Gastrocnemius medialis (tissue), 4 donors: ENCODE measurements around the gene SLC9A1. TPM values are rescaled to one million over a fixed set of nuclear protein-coding genes. Genes with fewer than 3 reads are reported as not detected.

ENCODE experiments used
- ATAC-seq, 2 donors: fragments of 150-250 bp; one replicate each; pipeline ENCODE4 v1.9.1; 2016
- DNase-seq, 2 donors: peaks; one replicate each; pipeline ENCODE4 v3.0.0-alpha.2; 2019
- H3K27ac ChIP-seq, 4 donors: fragments of 200-600 bp; sonication (generic); 1 replicate in 1 of 4; 2 replicates in 3 of 4; pipeline ENCODE4 v1.5.1; 2016 to 2018; ENCODE audit warnings: mild to moderate bottlenecking in 2 of 4, moderate library complexity in 1 of 4
- H3K27me3 ChIP-seq, 3 donors: fragments of 200-600 bp; sonication (generic) in 2 of 3; 1 replicate in 1 of 3; 2 replicates in 2 of 3; pipeline versions ENCODE4 v1.5.1 to v1.6.0; 2016 to 2019; ENCODE audit warnings: mild to moderate bottlenecking in 1 of 3, moderate library complexity in 1 of 3
- H3K36me3 ChIP-seq, 2 donors: fragments of 200-600 bp; sonication (generic) in 1 of 2; one replicate each; pipeline ENCODE4 v1.5.1; 2017 to 2018
- H3K4me1 ChIP-seq, 2 donors: fragments of 200-600 bp; sonication (generic) in 1 of 2; one replicate each; pipeline ENCODE4 v1.5.1; 2016 to 2017; ENCODE audit warnings: mild to moderate bottlenecking in 2 of 2
- H3K4me3 ChIP-seq, 4 donors: fragments of 200-600 bp; sonication (generic) in 3 of 4; 1 replicate in 1 of 4; 2 replicates in 3 of 4; pipeline ENCODE4 v1.5.1; 2016 to 2019; ENCODE audit warnings: mild to moderate bottlenecking in 2 of 4
- H3K9me3 ChIP-seq, 3 donors: fragments of 200-600 bp; sonication (generic) in 2 of 3; 1 replicate in 1 of 3; 2 replicates in 2 of 3; pipeline ENCODE4 v1.5.1; 2016 to 2019
- CTCF ChIP-seq, 5 experiments: fragments of 450-650 bp in 3 of 5; fragments of 200-600 bp in 2 of 5; sonication (generic) in 2 of 5; IDR thresholded peaks in 4 of 5; conservative IDR thresholded peaks in 1 of 5; 1 replicate in 4 of 5; 2 replicates in 1 of 5; pipeline ENCODE4 v1.5.1; 2016 to 2019; ENCODE audit warnings: antibody characterized with exemption in 5 of 5, mild to moderate bottlenecking in 3 of 5, moderate library complexity in 3 of 5
- POLR2A ChIP-seq, 2 donors: fragments of 450-650 bp; IDR thresholded peaks; one replicate each; pipeline ENCODE4 v1.6.1; 2017; ENCODE audit warnings: antibody characterized with exemption in 2 of 2, mild to moderate bottlenecking in 2 of 2, moderate library complexity in 2 of 2
- in situ Hi-C, 4 donors: fragments of 200-750 bp; cut with MboI; loops; one replicate each; pipeline versions ENCODE4 v1.15.0 to v1.8.0; 2017; ENCODE audit warnings: low sequenced_read_pairs in 4 of 4
- intact Hi-C: fragments of 100-400 bp; cut with DNase I; formaldehyde crosslinking; loops from one replicate; pipeline ENCODE4 v1.15.1; 2023; ENCODE audit warnings: low total_unique reads
- total RNA-seq, 4 donors: library from RNA; depleted of rRNA; stranded (reverse); fragments of >200 nt; gene quantifications; one replicate each; pipeline versions ENCODE4 v1.1.0 to v1.2.3, GENCODE V29; 2016

SLC9A1 gene
- total RNA-seq, 4 donors from 2014 or later = 2.5 to 4.3 (median 3.7) TPM

GRCh38 chr1:27113861-27114260 lies 41.1 kb downstream of the SLC9A1 start:
- Histone ChIP-seq H3K27me3 (no peaks in the 10 kb centered on the region), H3K4me1 (peaks cover 41 to 54% of the 10 kb centered on the region in 2 donors), H3K36me3 (no peaks in the 10 kb centered on the region), H3K9me3 (no peaks in the 10 kb centered on the region), H3K4me3 (no peak overlapping the region), H3K27ac (no peak overlapping the region)
- TF ChIP-seq CTCF (IDR thresholded peaks at IDR 0.05 in 4 of 5, conservative IDR thresholded peaks at IDR 0.05 in 1 of 5) (no peak), POLR2A (IDR thresholded peaks at IDR 0.05) (no peak)
- in situ Hi-C loops = loop anchor here in 1 of 4 donors (5.0 kb wide), 1 partner anchor 38 kb away; no protein-coding TSS in a partner anchor
- ATAC-seq = no peak
- intact Hi-C loops = loop anchor here (2.0 kb wide), 1 partner anchor 27 kb away; no protein-coding TSS in a partner anchor
- DNase-seq = no peak

GRCh38 chr1:27111626-27112573 lies 43.0 kb downstream of the SLC9A1 start:
- Histone ChIP-seq H3K9me3 (no peaks in the 10 kb centered on the region), H3K4me3 (no peak overlapping the region), H3K27ac (peak overlapping the region; percentile 71 to 83 (median 78)), H3K4me1 (peaks cover 29 to 36% of the 10 kb centered on the region in 2 donors), H3K36me3 (no peaks in the 10 kb centered on the region), H3K27me3 (no peaks in the 10 kb centered on the region)
- no peak for TF ChIP-seq POLR2A (IDR thresholded peaks at IDR 0.05)
- peak; percentile 12 to 53 (median 37) for TF ChIP-seq CTCF (IDR thresholded peaks at IDR 0.05 in 4 of 5, conservative IDR thresholded peaks at IDR 0.05 in 1 of 5)
- intact Hi-C loops = loop anchor here (1.0 to 2.0 kb wide), 2 partner anchors 29 to 43 kb away; partner anchors contain the start of gene SLC9A1
- in situ Hi-C loops = loop anchor here in 1 of 4 donors (5.0 kb wide), 1 partner anchor 40 kb away; no protein-coding TSS in a partner anchor
- DNase-seq = peak; percentile 90 to 97
- peak; percentile 95 for ATAC-seq

- Histone ChIP-seq H3K4me1 (peaks cover 14 to 20% of the 10 kb centered on the region in 2 donors), H3K9me3 (no peaks in the 10 kb centered on the region), H3K36me3 (no peaks in the 10 kb centered on the region), H3K27me3 (no peaks in the 10 kb centered on the region), H3K27ac (no peak overlapping the region), H3K4me3 (no peak overlapping the region)
- ATAC-seq (no peak), DNase-seq (no peak)
- intact Hi-C loops = no loop called here
- TF ChIP-seq POLR2A (IDR thresholded peaks at IDR 0.05) = no peak
- no peak for TF ChIP-seq CTCF (IDR thresholded peaks at IDR 0.05 in 4 of 5, conservative IDR thresholded peaks at IDR 0.05 in 1 of 5)
- in situ Hi-C loops = loop anchor here (5.0 to 10.0 kb wide), 2 partner anchors 166 to 173 kb away; no protein-coding TSS in a partner anchor
Measured at GRCh38 chr1:27109103-27109822, 45.7 kb downstream of the SLC9A1 start.

DNA sequence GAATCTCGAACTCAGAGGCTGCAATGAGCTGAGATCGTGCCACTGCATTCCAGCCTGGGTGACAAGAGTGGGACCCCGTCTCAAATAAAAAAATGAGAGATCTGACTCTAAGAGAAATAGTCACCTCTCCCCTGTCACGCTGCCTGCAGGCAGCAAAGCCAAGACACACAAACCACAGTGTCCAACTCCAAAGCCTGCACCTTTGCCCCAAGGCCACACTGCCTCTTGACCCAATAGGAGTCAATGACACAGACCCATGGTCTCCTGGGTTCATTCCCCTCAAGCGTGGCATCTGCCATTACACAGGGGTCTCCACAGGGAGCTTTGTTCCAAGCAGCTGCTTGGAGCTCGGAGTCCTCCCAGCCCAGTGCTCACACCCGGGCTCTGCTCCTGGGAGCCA lies 46.3 kb downstream of the SLC9A1 start:
- Histone ChIP-seq H3K27ac (no peak overlapping the region), H3K36me3 (no peaks in the 10 kb centered on the region), H3K4me3 (no peak overlapping the region), H3K27me3 (no peaks in the 10 kb centered on the region), H3K9me3 (no peaks in the 10 kb centered on the region), H3K4me1 (peaks cover 14 to 20% of the 10 kb centered on the region in 2 donors)
- no peak for TF ChIP-seq POLR2A (IDR thresholded peaks at IDR 0.05)
- TF ChIP-seq CTCF (IDR thresholded peaks at IDR 0.05 in 4 of 5, conservative IDR thresholded peaks at IDR 0.05 in 1 of 5) = no peak
- intact Hi-C loops = no loop called here
- in situ Hi-C loops = loop anchor here (5.0 to 10.0 kb wide), 2 partner anchors 166 to 174 kb away; no protein-coding TSS in a partner anchor
- no peak for DNase-seq
- no peak for ATAC-seq
